Left ventricle myocardium inferior (tissue), 1 donor: Measurements from ENCODE around the gene WEE1. TPM values are rescaled to one million over a fixed set of nuclear protein-coding genes. Genes with fewer than 3 reads are reported as not detected.
A peak's percentile ranks its signal among the peaks of the same experiment; 100 is the strongest.

Source experiments
- DNase-seq: peaks from one replicate; pipeline ENCODE4 v3.0.0-alpha.2; 2020
- H3K27ac ChIP-seq: fragments of 200-600 bp; replicated peaks from 2 replicates; pipeline ENCODE4 v1.8.0; 2021
- H3K27me3 ChIP-seq: fragments of 200-600 bp; 2 replicates; pipeline ENCODE4 v1.8.0; 2021; ENCODE audit warnings: low read depth
- H3K36me3 ChIP-seq: fragments of 200-600 bp; 2 replicates; pipeline ENCODE4 v1.8.0; 2021
- H3K4me1 ChIP-seq: fragments of 200-600 bp; 2 replicates; pipeline ENCODE4 v1.8.0; 2021
- H3K4me3 ChIP-seq: fragments of 200-600 bp; 2 replicates; pipeline ENCODE4 v1.8.0; 2021; ENCODE audit warnings: mild to moderate bottlenecking, moderate library complexity
- H3K9me3 ChIP-seq: fragments of 200-600 bp; replicated peaks from 2 replicates; pipeline ENCODE4 v1.8.0; 2021
- intact Hi-C: fragments of 100-400 bp; cut with micrococcal nuclease; formaldehyde crosslinking; loops from one replicate; pipeline ENCODE4 v1.11.0; 2022
- total RNA-seq: library from RNA; stranded (reverse); fragmentation: NEBNext Ultra II Directional; extraction: Animal tissue kit (Norgen Biotek cat#: 25700); gene quantifications from one replicate; pipeline ENCODE4 v1.2.1, GENCODE V29; 2021
- TF ChIP-seq, protein P1 (sequence below): fragments of 200-600 bp; IDR thresholded peaks from 2 replicates; pipeline ENCODE4 v1.8.0; 2021; ENCODE audit warnings: antibody characterized with exemption, mild to moderate bottlenecking, borderline replicate concordance
- donor health status: DM: no; HTN: yes; CAD: no; lungs with severe emphysema.

Gene WEE1
- total RNA-seq, 1 donor from 2014 or later: 41.8 TPM

GRCh38 chr11:9568161-9568853, 5.2 kb upstream of the WEE1 start:
- TF ChIP-seq, protein P1, sequence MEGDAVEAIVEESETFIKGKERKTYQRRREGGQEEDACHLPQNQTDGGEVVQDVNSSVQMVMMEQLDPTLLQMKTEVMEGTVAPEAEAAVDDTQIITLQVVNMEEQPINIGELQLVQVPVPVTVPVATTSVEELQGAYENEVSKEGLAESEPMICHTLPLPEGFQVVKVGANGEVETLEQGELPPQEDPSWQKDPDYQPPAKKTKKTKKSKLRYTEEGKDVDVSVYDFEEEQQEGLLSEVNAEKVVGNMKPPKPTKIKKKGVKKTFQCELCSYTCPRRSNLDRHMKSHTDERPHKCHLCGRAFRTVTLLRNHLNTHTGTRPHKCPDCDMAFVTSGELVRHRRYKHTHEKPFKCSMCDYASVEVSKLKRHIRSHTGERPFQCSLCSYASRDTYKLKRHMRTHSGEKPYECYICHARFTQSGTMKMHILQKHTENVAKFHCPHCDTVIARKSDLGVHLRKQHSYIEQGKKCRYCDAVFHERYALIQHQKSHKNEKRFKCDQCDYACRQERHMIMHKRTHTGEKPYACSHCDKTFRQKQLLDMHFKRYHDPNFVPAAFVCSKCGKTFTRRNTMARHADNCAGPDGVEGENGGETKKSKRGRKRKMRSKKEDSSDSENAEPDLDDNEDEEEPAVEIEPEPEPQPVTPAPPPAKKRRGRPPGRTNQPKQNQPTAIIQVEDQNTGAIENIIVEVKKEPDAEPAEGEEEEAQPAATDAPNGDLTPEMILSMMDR: no peak
- Histone ChIP-seq H3K27ac (peak overlapping the region; percentile 98), H3K36me3 (no peaks in the 10 kb centered on the region), H3K4me1 (peaks cover 69% of the 10 kb centered on the region), H3K4me3 (peak overlapping the region; percentile 48), H3K9me3 (no peaks in the 10 kb centered on the region), H3K27me3 (no peaks in the 10 kb centered on the region)
- no peak for DNase-seq
- intact Hi-C loops: no loop called here

GRCh38 chr11:9568854-9569587, 4.4 kb upstream of the WEE1 start:
- Histone ChIP-seq H3K27me3 (no peaks in the 10 kb centered on the region), H3K4me1 (peaks cover 64% of the 10 kb centered on the region), H3K36me3 (no peaks in the 10 kb centered on the region), H3K9me3 (no peaks in the 10 kb centered on the region), H3K27ac (peak overlapping the region; percentile 98), H3K4me3 (peak overlapping the region; percentile 48)
- intact Hi-C loops: no loop called here
- TF ChIP-seq, protein P1: no peak
- peak; percentile 44 for DNase-seq

GRCh38 chr11:9569588-9570164, 3.8 kb upstream of the WEE1 start:
- peak overlapping the region; percentile 98 for H3K27ac ChIP-seq
- peaks cover 67% of the 10 kb centered on the region for H3K4me1 ChIP-seq
- H3K27me3 ChIP-seq: no peaks in the 10 kb centered on the region
- no peak for DNase-seq
- TF ChIP-seq, protein P1: no peak
- intact Hi-C loops: no loop called here
- no peaks in the 10 kb centered on the region for H3K36me3 ChIP-seq
- peak overlapping the region; percentile 48 for H3K4me3 ChIP-seq
- no peaks in the 10 kb centered on the region for H3K9me3 ChIP-seq

- peak overlapping the region; percentile 98 for H3K27ac ChIP-seq
- intact Hi-C loops: no loop called here
- H3K27me3 ChIP-seq: no peaks in the 10 kb centered on the region
- TF ChIP-seq, protein P1: no peak
- no peak overlapping the region for H3K4me3 ChIP-seq
- H3K4me1 ChIP-seq: peaks cover 67% of the 10 kb centered on the region
- H3K9me3 ChIP-seq: no peaks in the 10 kb centered on the region
- H3K36me3 ChIP-seq: no peaks in the 10 kb centered on the region
- no peak for DNase-seq
Observed at GRCh38 chr11:9570313-9571025, 3.0 kb upstream of the WEE1 start.

GRCh38 chr11:9571071-9571762, 2.3 kb upstream of the WEE1 start:
- H3K9me3 ChIP-seq: no peaks in the 10 kb centered on the region
- TF ChIP-seq, protein P1: no peak
- H3K4me1 ChIP-seq: peaks cover 63% of the 10 kb centered on the region
- no peaks in the 10 kb centered on the region for H3K36me3 ChIP-seq
- no peak overlapping the region for H3K4me3 ChIP-seq
- intact Hi-C loops: no loop called here
- no peaks in the 10 kb centered on the region for H3K27me3 ChIP-seq
- no peak for DNase-seq
- H3K27ac ChIP-seq: no peak overlapping the region
